GM18519 (cell line): ENCODE results near the gene GRM8.

ENCODE experiments used
- ATAC-seq: cut with Tn5 transposase; IDR thresholded peaks from one replicate; pipeline ENCODE4 v1.9.1; 2021; ENCODE audit warnings: mild to moderate bottlenecking, moderate library complexity; ENCODE audit not compliant: unreplicated experiment, low FRiP score

GRM8 gene

DNA sequence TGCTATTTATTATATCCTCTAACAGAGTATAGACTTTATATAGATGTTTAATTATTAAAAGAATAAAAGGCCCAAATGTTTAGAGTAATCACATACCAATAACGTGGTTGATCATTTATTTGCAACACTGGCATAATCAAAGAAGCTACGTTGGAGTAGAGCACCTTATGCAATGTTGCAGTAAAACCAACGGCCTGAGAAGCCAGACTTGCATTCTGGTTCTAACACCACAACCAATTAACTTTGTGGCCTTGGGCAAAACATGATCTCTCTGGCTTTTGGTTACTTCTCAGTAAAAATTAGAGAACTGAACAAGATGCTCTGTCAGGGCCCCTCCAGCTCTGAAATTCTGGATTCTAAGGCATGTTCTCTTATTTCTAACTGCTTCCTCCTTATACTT is 476.2 kb downstream of the GRM8 start:
- ATAC-seq = no peak

DNA sequence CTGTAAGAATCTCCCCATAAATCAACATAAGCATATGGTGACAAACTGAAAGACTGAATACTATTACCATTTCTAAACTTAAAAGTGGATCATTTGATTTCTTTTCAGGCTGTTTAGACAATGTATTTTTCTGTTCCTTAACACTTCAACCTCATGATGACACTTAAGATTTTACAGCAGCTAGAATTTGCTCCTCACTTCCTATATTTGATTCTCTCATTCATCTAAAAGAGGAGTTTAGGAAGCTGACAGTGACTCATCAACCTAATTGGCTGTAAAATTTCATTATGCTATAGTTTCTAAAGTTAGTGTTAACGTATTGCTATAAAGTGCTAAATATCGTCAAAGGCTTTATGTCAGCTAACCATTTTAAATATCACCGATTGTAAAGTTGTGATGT is 478.7 kb downstream of the GRM8 start:
- ATAC-seq = no peak

DNA sequence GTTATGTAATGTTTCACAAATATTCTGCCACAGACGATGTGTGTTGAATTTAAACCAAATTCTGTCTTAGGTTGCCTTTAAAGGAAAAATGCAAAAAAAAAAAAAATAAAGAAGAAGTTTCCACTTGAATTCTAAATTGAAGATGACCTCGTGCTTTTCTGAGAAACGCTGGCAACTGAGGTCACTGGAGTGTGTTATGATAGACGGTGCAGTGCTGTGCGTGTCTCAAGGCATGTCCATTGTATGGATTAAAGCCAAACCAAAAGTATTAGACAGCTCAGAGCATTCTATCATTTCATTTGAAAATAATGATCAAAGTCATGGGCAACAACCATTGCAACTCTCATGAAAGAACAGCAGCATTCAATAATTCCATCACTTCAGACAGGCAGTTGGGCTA is 483.9 kb downstream of the GRM8 start:
- ATAC-seq = no peak

DNA sequence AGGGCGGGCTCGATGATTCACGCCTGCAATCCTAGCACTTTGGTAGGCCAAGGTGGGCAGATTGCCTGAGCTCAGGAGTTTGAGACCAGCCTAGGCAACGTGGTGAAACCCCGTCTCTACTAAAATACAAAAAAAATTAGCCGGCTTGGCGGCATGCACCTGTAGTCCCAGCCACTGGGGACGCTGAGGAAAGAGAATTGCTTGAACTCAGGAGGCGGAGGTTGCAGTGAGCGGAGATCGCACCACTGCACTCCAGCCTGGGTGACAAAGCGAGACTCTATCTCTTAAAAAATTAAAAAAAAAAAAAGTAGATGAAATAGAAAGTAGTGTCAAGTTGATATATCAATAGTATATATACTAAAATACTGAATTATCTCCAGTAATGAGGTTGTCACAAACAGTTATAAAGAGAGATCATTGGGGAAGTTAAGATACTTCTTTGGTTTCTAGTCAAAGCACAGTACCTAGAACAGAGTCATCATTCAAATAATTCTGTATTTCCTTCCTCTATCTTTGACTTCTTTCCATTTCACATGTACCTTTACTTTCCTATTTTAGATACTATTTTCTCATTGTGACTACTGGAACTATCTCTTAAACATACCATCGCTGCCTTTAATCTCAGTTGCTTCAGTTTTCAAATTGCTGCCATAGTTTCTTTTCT is 491.7 kb downstream of the GRM8 start:
- ATAC-seq = no peak

DNA sequence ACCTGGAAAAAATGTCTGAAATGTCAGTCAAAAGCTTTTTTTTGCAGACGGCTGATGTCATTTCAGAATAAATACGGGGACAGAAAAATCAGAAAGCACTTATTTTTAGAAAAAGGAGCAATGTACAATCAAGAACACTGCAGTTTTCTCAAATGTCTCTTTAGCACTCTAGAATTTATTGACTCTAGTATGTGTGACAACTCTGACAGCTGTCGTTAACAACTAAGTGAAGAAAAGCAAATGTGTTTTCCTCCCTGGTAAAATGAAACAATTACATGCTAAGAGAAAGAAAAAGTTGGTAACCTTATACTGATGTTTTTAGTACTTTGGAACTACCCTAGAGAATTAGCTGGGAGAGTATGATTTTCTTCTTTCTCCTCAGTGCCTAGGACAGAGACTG is 497.4 kb downstream of the GRM8 start:
- ATAC-seq = no peak

DNA sequence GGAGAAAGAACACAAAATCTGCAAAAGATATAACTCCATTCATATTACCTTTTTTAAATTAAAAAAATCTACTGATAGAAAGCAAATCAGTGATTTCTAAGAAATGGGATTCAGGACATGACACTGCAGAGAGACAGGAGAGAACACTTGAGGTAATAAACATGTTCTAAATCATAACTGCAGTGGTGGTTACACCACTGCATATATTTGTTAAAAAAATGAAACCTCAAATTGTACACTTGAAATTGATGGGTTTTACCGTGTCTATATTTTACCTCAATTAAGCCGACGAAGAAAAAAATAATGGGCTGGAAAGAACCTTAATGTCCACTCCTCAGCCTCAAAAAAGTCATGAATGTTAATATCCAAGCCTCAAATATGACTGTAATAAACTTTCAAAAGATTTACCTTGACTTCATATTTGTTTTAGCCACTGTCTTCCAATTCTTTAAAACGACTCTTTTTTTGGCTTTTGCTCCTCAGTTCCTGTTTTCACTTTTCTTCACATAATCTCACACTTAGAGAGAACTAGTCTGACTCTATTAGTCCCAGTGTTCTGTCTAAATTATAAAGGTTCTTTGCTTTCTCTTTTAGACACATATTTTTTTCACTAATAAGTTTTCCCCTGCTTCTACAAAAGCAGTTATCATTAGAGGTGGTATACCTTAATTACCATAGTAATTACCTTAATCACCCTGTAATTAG is 502.4 kb downstream of the GRM8 start:
- ATAC-seq = no peak

DNA sequence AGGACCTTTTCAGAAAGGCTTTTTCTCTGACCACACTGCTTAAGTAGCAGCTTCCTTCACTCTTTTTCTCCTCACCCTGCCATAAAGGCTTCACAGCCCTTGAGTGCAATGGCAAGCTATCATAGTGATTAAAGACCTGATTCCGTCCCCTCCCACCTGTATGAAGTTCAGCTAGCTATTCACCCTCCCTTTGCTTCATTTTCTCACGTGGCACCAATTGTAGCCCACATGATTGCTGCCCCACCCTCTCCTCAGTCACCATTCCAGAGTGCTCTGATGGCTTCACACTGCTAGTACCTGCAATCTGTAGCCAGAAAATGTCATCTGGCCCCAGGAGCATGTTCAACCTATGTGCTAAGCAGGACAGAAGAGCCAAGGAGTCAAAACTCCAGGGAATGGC is 523.8 kb downstream of the GRM8 start:
- ATAC-seq = no peak

DNA sequence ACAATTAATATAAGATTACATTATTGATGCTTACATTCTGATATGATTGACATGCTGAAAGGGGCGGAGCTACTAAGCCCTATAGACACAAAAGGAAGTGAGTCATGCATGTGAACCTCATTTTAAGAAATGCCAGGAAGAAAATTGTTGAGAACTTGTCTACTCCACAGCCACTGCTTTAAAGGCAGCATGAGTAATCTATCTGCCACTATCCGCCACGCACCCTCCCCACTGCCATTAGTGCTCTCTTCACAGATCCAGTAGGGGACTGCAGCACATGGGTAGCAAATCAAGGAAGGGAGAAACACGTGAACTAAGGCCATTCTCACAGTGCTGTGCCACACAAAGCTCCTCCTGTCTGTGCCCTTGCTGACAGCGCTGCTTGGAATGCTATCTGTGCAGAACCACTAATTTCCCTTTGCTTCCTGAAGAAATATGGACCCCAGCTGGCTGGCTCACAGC is 524.8 kb downstream of the GRM8 start:
- no peak for ATAC-seq

DNA sequence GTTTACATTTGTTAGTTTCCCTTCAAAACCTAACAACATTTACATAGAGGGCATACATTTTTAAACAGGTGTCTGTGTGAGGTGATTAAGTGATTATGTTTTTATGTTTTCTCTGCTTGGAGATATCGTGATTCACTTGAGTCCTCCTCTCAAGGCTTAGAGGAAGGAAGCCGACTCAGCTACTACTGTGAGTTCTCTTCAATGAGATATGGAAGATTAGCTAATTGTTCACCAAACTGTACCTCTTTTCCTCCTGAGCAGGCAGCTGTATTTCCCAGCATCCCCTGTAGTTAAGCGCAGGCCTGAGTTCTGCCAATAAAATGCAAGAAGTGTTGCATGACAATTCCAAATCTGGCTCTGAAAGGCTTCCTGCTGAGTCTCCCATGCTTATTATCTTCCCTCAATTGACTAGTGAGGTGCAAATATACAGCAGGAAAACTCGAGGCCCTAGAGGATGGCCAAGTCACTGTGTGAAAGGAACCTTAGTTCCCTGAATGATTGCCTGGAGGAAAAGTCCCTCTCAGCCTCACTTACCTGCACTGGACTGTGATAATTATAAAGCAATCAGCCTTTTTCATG is 528.7 kb downstream of the GRM8 start:
- ATAC-seq = no peak

DNA sequence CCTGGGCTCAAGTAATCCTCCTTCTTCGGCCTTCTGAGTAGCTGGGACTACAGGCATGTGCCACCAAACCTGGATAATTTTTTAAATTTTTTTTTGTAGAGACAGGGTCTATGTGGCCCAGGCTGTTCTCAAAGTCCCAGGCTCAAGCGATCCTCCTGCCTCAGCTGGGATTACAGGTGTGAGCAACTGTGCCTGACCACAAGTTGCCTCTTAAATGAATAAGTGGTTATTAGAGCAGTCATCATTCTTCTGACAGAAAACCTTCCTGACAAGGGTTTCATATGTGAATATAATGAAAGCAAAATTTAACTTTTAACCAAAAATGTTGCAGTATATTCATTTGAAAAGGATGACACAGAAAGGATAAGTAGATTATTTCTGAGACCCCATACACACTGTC is 532.5 kb downstream of the GRM8 start:
- peak; percentile 86 for ATAC-seq

DNA sequence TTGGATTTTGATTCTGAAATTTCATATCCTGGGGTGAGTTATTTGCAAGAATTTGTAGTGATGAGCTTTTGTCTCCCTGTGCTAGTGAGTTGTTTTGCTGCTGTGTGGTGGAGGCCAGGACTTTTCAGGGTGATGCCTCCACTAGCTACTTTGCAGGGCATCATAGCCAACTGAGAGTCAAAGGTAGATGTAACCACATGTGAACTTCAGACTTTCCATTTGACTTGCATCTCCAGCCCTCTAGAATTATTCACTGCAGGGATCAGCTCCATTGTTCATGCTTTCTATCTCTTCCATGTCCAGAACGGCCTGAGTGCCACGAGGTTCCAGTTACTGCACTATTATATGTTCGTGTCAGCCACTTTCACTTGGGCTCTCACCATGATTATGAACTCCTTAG is 534.3 kb downstream of the GRM8 start:
- ATAC-seq = no peak

DNA sequence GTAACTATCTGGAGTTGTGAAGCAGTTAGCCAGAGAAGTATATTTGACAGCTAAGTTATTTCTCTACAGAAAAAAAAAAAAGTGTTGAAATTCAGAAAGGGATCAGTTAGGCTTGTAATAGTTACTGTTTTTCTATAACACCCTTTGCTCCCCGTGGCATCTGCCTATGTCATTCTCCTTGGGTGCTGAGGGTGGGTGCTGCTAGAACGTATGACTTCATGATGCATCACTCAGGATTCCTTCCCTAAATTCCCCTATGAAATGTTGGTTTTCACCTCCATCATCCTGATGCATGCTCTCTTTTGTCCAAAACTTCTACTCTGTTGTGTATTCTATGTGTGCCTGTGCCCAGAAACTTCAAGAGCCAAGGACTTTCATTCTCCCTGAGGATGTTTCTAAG is 536.4 kb downstream of the GRM8 start:
- no peak for ATAC-seq

DNA sequence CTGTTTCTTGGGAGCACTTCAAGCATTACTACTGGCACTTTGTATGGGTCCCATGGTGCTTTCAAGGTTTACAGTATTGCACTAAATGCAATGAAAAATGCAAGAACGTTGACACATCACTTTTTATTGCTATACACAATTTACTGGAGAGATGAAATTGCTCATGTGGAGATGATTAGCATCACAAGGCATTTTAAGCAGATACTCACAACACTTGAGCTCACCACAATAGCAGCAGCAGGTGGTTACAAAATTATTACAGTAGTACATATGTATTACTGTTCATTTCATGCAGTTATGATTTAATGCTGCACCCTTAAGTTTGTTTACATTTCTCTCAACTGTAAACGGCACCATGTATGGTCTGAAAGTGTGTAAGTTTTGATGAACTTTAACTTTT is 537.7 kb downstream of the GRM8 start:
- ATAC-seq = no peak

DNA sequence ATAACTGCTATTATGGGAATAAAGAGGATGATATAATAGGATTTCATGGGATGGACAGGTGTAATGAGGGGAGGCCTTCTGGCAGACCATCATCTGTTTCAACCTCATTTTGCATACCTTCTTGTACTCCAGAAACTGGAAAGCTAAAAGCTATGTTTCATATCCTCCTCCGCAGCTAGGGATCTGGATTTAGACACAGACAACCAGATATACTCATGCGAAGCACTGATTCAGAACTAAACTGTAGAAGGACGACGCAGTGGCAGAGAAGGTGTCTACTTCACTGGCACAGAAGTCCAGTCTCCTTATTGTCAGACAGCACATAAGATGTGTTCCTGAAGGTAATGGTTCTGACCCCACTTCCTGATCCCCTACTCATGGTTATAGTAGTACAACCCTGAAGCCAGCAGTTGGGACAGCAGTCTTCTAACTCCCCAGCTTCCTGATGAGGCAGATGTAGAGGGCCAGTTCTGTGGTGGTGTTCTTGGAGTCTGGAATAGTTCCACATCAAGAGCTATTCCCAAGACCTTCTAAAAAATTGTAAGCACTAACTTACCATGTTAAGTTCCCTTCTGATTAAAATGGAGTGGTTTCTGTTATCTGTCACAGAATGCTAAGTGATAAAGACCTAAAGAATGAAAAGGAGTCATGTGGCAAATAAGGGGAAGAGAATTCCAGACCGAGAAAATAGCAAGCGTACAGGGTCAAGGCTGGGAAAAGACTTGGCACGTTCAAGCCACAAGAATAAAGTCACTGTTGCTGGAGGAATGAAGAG is 550.3 kb downstream of the GRM8 start:
- ATAC-seq = peak; percentile 55

DNA sequence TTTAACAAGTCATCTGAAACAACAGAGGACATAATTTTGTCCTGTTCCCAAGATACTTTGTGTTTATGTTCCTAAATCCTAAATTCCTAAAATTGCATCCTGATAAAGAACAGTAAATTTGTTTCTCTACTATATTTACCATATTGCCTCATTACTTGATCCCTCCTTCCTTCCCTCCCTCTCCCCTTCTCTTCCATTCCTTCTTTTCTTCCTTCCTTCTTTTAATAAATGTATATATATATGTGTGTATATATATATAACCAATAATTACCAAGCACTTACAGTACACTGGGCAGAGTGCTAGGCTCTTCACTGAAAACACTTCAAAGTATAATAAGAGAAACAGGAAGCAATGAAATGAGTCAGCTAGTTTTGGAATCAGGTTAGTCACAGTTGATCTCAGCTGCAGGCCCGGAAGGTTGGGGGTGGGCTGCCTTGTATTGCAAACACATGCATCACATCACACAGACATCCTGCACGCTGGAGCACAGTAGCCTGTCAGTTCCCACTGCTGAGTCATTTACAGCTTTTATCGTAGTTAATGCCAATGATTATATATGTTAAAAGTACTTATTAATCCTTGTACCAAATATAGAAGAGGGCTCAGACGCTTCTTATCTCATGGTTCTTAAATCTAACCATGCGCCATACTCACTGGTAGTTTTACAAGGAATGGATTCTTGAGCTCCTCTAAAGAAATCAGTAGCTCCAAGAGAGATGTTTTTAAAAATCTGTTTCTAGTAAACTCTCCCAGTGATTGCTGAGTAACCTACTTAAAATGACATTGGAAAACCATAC is 551.7 kb downstream of the GRM8 start:
- peak; percentile 77 for ATAC-seq

DNA sequence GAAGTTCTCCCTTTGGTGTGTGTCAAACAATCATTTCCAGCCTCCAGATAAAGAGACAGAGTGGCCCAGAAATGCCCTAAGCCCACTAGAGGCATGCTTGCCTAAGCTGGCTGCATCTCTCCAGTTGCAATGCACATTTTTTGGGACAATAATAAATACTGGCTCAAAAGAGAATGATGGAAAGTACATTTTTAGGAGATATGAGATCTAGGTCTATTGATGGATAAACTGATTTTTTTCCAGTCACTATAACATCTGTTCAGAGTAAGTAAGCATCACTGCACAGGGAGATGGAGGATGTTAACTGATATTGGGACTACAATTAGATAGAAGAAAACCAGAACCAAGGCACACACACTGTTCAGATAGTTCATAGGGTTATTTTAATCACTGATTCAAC is 553.0 kb downstream of the GRM8 start:
- no peak for ATAC-seq

DNA sequence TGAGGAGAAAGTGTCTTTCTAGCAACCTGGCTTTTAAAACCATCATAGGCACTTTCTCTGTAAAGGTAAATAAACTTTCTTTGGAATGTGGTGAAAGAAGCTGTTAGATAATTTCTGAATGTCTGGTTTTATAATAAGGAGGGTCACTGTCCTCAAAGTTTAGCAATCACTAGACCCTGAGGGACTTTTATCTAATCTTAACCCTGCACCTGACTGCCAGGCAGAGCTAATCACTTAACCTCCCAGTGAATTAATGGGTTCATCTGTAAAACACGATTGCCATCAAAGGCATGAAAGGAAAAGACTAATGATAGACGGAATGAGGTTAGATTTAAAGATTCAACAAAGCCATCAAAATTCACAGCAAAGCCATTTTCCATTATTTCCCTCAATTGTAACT is 553.8 kb downstream of the GRM8 start:
- ATAC-seq = no peak

DNA sequence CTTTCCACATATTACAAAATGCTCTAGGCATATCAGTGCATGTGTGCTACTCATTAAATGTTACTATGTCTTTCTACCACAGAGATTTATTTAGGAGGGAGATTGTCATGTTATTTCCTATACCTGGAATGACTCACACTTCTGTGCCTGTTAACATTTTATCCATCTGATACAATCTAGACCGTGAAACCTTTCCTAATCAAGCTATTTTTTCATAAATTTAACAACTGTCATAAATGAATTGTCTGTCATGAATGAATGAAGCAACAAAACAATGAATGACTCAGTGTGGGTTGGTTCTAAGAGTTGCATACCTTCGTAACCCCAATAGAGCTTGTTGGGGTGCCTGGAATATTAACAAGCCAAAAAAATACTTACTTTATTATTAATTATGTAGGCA is 554.3 kb downstream of the GRM8 start:
- no peak for ATAC-seq

DNA sequence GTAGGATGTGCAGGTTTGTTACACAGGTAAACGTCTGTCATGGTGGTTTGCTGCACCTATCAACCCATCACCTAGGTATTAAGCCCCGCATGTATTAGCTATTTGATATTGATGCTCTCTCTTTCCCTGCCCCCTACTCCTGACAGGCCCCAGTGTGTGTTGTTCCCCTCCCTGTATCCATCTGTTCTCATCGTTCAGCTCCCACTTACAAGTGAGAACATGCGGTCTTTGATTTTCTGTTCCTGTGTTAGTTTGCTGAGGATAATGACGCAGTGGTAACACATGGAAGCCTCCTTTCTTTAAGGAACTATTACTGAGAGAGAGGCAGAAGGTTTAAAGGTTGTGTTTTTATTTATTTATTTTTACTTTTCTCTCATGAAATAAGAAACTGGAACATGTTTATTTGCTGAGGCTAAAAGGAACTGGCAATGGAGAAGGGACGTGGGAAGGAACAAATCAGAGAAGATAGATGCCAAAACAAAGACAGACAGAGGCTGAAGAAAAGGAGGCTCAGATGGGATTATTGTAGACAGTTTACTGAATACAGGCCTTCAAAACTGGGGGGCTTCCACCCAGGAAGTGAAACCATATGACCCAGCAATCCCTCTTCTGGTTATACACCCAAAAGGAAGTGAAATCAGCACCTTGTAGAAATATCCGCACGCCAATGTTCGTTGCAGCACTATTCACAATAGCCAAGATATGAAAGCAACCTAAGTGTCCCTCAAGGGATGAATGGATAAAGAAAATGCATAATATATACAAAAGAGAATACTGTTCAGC is 556.3 kb downstream of the GRM8 start:
- peak; percentile 34 for ATAC-seq
